SK-N-SH (cell line): Measurements from ENCODE around the gene RAB4B. TPM values are rescaled to one million over a fixed set of nuclear protein-coding genes. Genes with fewer than 3 reads are reported as not detected.

Experiments used
- CTCF ChIA-PET: fragments of 300-600, 350-600 bp; formaldehyde crosslinking; extraction: SDS; loops from one replicate; lab custom pipeline; 2021; lab: Yijun Ruan, JAX
- POLR2A ChIA-PET: fragments of 350-600 bp; sonication (Branson Sonifier 250); formaldehyde crosslinking; extraction: SDS; loops from one replicate; lab custom pipeline; 2020; ENCODE audit warnings: antibody characterized with exemption, inconsistent platforms; lab: Yijun Ruan, JAX
- DNase-seq: peaks from one replicate; pipeline ENCODE4 v3.0.0; 2012
- H2AFZ ChIP-seq: fragments of 200-600 bp; sonication (generic); 2 replicates; pipeline ENCODE4 v1.8.1; 2016; ENCODE audit warnings: antibody characterized with exemption, mild to moderate bottlenecking, low read depth
- H3F3A ChIP-seq: fragments of 200-600 bp; sonication (generic); replicated peaks from 2 replicates; pipeline ENCODE3; 2016; ENCODE audit warnings: antibody characterized with exemption, mild to moderate bottlenecking; ENCODE audit not compliant: insufficient read depth
- H3K27ac ChIP-seq, 2 experiments: fragments of 200-500 bp in 1 of 2; fragments of 200-600 bp in 1 of 2; sonication (Bioruptor generic) in 1 of 2; sonication (generic), shearing (Covaris generic) in 1 of 2; 2 replicates each; pipeline versions ENCODE4 v1.5.1 to v1.6.1; 2014 to 2016; ENCODE audit warnings: low read depth in 2 of 2, inconsistent platforms in 1 of 2, low read length in 1 of 2, mild to moderate bottlenecking in 1 of 2, mixed read lengths in 1 of 2
- H3K27me3 ChIP-seq: fragments of 200-600 bp; sonication (generic), shearing (Covaris generic); 2 replicates; pipeline ENCODE4 v1.6.1; 2016; ENCODE audit warnings: mixed run types; ENCODE audit not compliant: insufficient read depth
- H3K36me3 ChIP-seq, 2 experiments: fragments of 200-500 bp in 1 of 2; fragments of 200-600 bp in 1 of 2; sonication (Bioruptor generic) in 1 of 2; sonication (generic) in 1 of 2; replicated peaks in 1 of 2; 2 replicates each; pipeline versions ENCODE3 to v1.5.1; 2014 to 2016; ENCODE audit warnings: low read length in 1 of 2, mild to moderate bottlenecking in 1 of 2; ENCODE audit not compliant: insufficient read depth in 2 of 2, control insufficient read depth in 1 of 2
- H3K4me1 ChIP-seq, 2 experiments: fragments of 200-500 bp in 1 of 2; fragments of 200-600 bp in 1 of 2; sonication (Bioruptor generic) in 1 of 2; sonication (generic), shearing (Covaris generic) in 1 of 2; 2 replicates each; pipeline versions ENCODE4 v1.5.1 to v1.6.1; 2014 to 2016; ENCODE audit warnings: low read depth in 1 of 2, low read length in 1 of 2, mixed run types in 1 of 2; ENCODE audit not compliant: insufficient read depth in 2 of 2, control insufficient read depth in 1 of 2
- H3K4me2 ChIP-seq: fragments of 200-600 bp; sonication (generic), shearing (Covaris generic); 2 replicates; pipeline ENCODE4 v1.6.1; 2017; ENCODE audit warnings: mixed run types
- H3K4me3 ChIP-seq, 2 experiments: fragments of 200-500 bp in 1 of 2; fragments of 200-600 bp in 1 of 2; sonication (Bioruptor generic) in 1 of 2; sonication (generic), shearing (Covaris generic) in 1 of 2; 2 replicates each; pipeline versions ENCODE4 v1.5.1 to v1.8.1; 2014 to 2016; ENCODE audit warnings: low read depth in 2 of 2, inconsistent platforms in 1 of 2, low read length in 1 of 2, mild to moderate bottlenecking in 1 of 2, mixed read lengths in 1 of 2, moderate library complexity in 1 of 2
- H3K79me2 ChIP-seq: fragments of 200-600 bp; sonication (generic); 2 replicates; pipeline ENCODE4 v1.8.1; 2017; ENCODE audit warnings: mild to moderate bottlenecking; ENCODE audit not compliant: insufficient read depth
- H3K9ac ChIP-seq: fragments of 200-600 bp; sonication (generic); 2 replicates; pipeline ENCODE4 v1.6.1; 2017; ENCODE audit warnings: mixed run types
- H3K9me2 ChIP-seq: fragments of 200-600 bp; sonication (generic); 2 replicates; pipeline ENCODE4 v1.6.1; 2017; ENCODE audit warnings: mixed run types
- H3K9me3 ChIP-seq: fragments of 200-600 bp; sonication (generic); 2 replicates; pipeline ENCODE4 v1.6.1; 2017; ENCODE audit warnings: mixed run types, mild to moderate bottlenecking, moderate library complexity
- H4K20me1 ChIP-seq: fragments of 200-600 bp; sonication (generic); 2 replicates; pipeline ENCODE4 v1.6.1; 2017; ENCODE audit warnings: mild to moderate bottlenecking, mixed run types; ENCODE audit not compliant: insufficient read depth
- EP300 ChIP-seq, 2 experiments: IDR thresholded peaks; 2 replicates each; pipeline versions ENCODE4 v1.4.0 to v1.6.1; 2012; ENCODE audit warnings: borderline replicate concordance in 1 of 2, low read depth in 1 of 2, low read length in 1 of 2
- EZH2phosphoT487 ChIP-seq: fragments of 200-600 bp; sonication (generic); IDR thresholded peaks from 2 replicates; pipeline ENCODE4 v1.6.1; 2017; ENCODE audit warnings: low read depth, mixed run types, mild to moderate bottlenecking, antibody characterized with exemption, moderate library complexity, borderline replicate concordance
- FOXJ3 ChIP-seq: sonication (generic); formaldehyde crosslinking; IDR thresholded peaks from 2 replicates; pipeline ENCODE4 v1.5.1; 2020; ENCODE audit warnings: mild to moderate bottlenecking, missing genetic modification reagents
- JUND ChIP-seq: IDR thresholded peaks from 2 replicates; pipeline ENCODE4 v1.4.0; 2012
- MEF2A ChIP-seq: IDR thresholded peaks from 2 replicates; pipeline ENCODE4 v1.4.0; 2012; ENCODE audit warnings: low read depth, borderline replicate concordance
- MXI1 ChIP-seq: IDR thresholded peaks from 2 replicates; pipeline ENCODE4 v1.6.1; 2012; ENCODE audit warnings: mild to moderate bottlenecking, low read depth, low read length, improper control_type of control experiment
- NFIC ChIP-seq: IDR thresholded peaks from 2 replicates; pipeline ENCODE4 v1.4.0; 2012; ENCODE audit warnings: borderline replicate concordance
- POLR2AphosphoS5 ChIP-seq: IDR thresholded peaks from 2 replicates; pipeline ENCODE4 v1.6.1; 2012; ENCODE audit warnings: low read depth, low read length
- RAD21 ChIP-seq: IDR thresholded peaks from 2 replicates; pipeline ENCODE4 v1.6.1; 2012; ENCODE audit warnings: mild to moderate bottlenecking, low read length
- RCOR1 ChIP-seq: fragments of 150-350 bp; IDR thresholded peaks from 2 replicates; pipeline ENCODE4 v1.6.1; 2017; ENCODE audit warnings: antibody characterized with exemption, low read length
- RXRA ChIP-seq: IDR thresholded peaks from 2 replicates; pipeline ENCODE4 v1.4.0; 2012; ENCODE audit warnings: low read depth, mild to moderate bottlenecking, borderline replicate concordance
- TAF1 ChIP-seq: IDR thresholded peaks from 2 replicates; pipeline ENCODE4 v1.6.1; 2012; ENCODE audit warnings: low read depth, mild to moderate bottlenecking, low read length, moderate library complexity, borderline replicate concordance
- USF1 ChIP-seq: IDR thresholded peaks from 2 replicates; pipeline ENCODE4 v1.4.0; 2012; ENCODE audit warnings: low read depth, borderline replicate concordance
- USF2 ChIP-seq: fragments of 150-350 bp; IDR thresholded peaks from 2 replicates; pipeline ENCODE4 v1.6.1; 2017; ENCODE audit warnings: antibody characterized with exemption, low read length, low read depth, borderline replicate concordance
- YY1 ChIP-seq: IDR thresholded peaks from 2 replicates; pipeline ENCODE4 v1.4.0; 2012; ENCODE audit warnings: low read depth, mild to moderate bottlenecking
- WGBS: methylation state at CpG from one replicate; pipeline ENCODE4 v1.1.6; 2017; ENCODE audit warnings: low lambda C conversion rate; 5-methylcytosine and 5-hydroxymethylcytosine counted together
- polyA plus RNA-seq, 3 experiments: library from polyadenylated mRNA; depleted of rRNA; stranded (reverse); fragments of >200 nt; gene quantifications; 2 replicates each; pipeline ENCODE4 v1.2.3, GENCODE V29; 2012
- TF ChIP-seq, protein P1 (sequence below): fragments of 150-350 bp; IDR thresholded peaks from 2 replicates; pipeline ENCODE4 v1.6.1; 2016; ENCODE audit warnings: mild to moderate bottlenecking, low read depth, low read length
- TF ChIP-seq, protein P2 (sequence below): IDR thresholded peaks from 2 replicates; pipeline ENCODE4; 2012

RAB4B gene
- polyA plus RNA-seq, 1 of the 3 experiments (the other 2 are of a cell fraction) = 53.2 TPM

GRCh38 chr19:40736661-40737060 is 41.4 kb upstream of the RAB4B start:
- no peak for TF ChIP-seq POLR2AphosphoS5
- TF ChIP-seq NFIC = no peak
- no peak for TF ChIP-seq MEF2A
- TF ChIP-seq, protein P1, sequence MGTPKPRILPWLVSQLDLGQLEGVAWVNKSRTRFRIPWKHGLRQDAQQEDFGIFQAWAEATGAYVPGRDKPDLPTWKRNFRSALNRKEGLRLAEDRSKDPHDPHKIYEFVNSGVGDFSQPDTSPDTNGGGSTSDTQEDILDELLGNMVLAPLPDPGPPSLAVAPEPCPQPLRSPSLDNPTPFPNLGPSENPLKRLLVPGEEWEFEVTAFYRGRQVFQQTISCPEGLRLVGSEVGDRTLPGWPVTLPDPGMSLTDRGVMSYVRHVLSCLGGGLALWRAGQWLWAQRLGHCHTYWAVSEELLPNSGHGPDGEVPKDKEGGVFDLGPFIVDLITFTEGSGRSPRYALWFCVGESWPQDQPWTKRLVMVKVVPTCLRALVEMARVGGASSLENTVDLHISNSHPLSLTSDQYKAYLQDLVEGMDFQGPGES = no peak
- TF ChIP-seq JUND = no peak
- TF ChIP-seq EZH2phosphoT487 = no peak
- no peak for TF ChIP-seq RAD21
- no peak for TF ChIP-seq EP300 (IDR thresholded peaks at IDR 0.05; ENCODE audit: borderline replicate concordance in 1 of 2, low read depth in 1 of 2, low read length in 1 of 2)
- TF ChIP-seq FOXJ3 (CRISPR knock-in tag) = no peak
- TF ChIP-seq MXI1 = no peak
- no peak for TF ChIP-seq YY1
- TF ChIP-seq RCOR1 = no peak
- no peak for TF ChIP-seq TAF1
- TF ChIP-seq RXRA = no peak
- no peak for TF ChIP-seq USF2
- no peak for TF ChIP-seq USF1
- TF ChIP-seq, protein P2, sequence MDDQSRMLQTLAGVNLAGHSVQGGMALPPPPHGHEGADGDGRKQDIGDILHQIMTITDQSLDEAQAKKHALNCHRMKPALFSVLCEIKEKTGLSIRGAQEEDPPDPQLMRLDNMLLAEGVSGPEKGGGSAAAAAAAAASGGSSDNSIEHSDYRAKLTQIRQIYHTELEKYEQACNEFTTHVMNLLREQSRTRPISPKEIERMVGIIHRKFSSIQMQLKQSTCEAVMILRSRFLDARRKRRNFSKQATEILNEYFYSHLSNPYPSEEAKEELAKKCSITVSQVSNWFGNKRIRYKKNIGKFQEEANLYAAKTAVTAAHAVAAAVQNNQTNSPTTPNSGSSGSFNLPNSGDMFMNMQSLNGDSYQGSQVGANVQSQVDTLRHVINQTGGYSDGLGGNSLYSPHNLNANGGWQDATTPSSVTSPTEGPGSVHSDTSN = no peak
- H3K9me3 ChIP-seq = no peaks in the 10 kb centered on the region
- no peak overlapping the region for H3K27ac ChIP-seq
- H3K4me3 ChIP-seq = no peak overlapping the region
- H3K9me2 ChIP-seq = no peaks in the 10 kb centered on the region
- WGBS = 94% methylated on average over 9 of the region's 9 CpGs
- H3K79me2 ChIP-seq = no peaks in the 10 kb centered on the region
- peaks cover 24% of the 10 kb centered on the region in 2 experiments for H3K36me3 ChIP-seq
- no peak overlapping the region for H2AFZ ChIP-seq
- no peak overlapping the region for H3K9ac ChIP-seq
- POLR2A ChIA-PET = no interaction called here
- no peak for DNase-seq
- CTCF ChIA-PET = interaction anchor here (1.9 kb wide), 1 partner anchor 73 kb away, joined by 5 read pairs; no protein-coding TSS in a partner anchor
- no peaks in the 10 kb centered on the region for H3F3A ChIP-seq
- no peaks in the 10 kb centered on the region for H3K4me1 ChIP-seq
- no peak overlapping the region for H3K4me2 ChIP-seq
- no peaks in the 10 kb centered on the region for H4K20me1 ChIP-seq
- H3K27me3 ChIP-seq = no peaks in the 10 kb centered on the region
